HUES6 (cell line): Measurements from ENCODE around the gene ARHGAP35.

Source experiments
- H3K27ac ChIP-seq: 2 replicates; pipeline ENCODE4 v1.7.0; 2013; ENCODE audit warnings: low read depth, mild to moderate bottlenecking, low read length, inconsistent platforms
- H3K27me3 ChIP-seq: 2 replicates; pipeline ENCODE4 v1.6.1; 2013; ENCODE audit warnings: low read length; ENCODE audit not compliant: control insufficient read depth, insufficient read depth
- H3K36me3 ChIP-seq: 2 replicates; pipeline ENCODE4 v1.6.1; 2013; ENCODE audit warnings: low read length; ENCODE audit not compliant: control insufficient read depth, insufficient read depth
- H3K4me1 ChIP-seq: 2 replicates; pipeline ENCODE4 v1.6.1; 2013; ENCODE audit warnings: low read length; ENCODE audit not compliant: control insufficient read depth, insufficient read depth
- H3K4me3 ChIP-seq: 2 replicates; pipeline ENCODE4 v1.5.1; 2013; ENCODE audit warnings: low read depth, low read length
- H3K9ac ChIP-seq: one replicate; pipeline ENCODE4 v1.6.1; 2013; ENCODE audit warnings: mild to moderate bottlenecking, low read length
- H3K9me3 ChIP-seq: 2 replicates; pipeline ENCODE4 v1.6.1; 2013; ENCODE audit warnings: low read depth, low read length; ENCODE audit not compliant: control insufficient read depth, insufficient read depth

The ARHGAP35 gene

DNA sequence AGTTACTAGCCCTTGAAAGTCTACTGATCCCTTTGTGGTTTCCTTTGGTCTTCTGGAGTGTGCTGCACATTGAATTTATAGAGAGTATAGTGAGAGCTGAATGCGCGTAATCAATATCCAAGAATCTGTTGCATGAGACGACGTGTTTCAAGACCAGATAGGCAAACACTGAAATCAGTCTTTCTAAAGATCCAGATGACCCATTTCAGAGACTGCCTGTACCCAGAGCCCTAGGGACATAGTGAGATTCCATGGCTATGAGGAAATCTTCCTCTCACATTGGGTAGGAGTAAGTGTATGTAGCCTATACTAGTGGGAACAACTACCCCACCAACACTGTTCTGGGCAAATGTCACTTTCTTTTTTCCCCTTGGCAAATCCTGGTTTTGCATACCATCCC, 48.6 kb downstream of the ARHGAP35 start:
- Histone ChIP-seq H3K27ac (no peak overlapping the region), H3K9me3 (no peaks in the 10 kb centered on the region), H3K27me3 (no peaks in the 10 kb centered on the region), H3K9ac (no peak overlapping the region), H3K36me3 (no peaks in the 10 kb centered on the region), H3K4me1 (peaks cover 23% of the 10 kb centered on the region), H3K4me3 (no peak overlapping the region)
